HEK293 (cell line): Measurements from ENCODE around the gene PTPRK.

ENCODE experiments used
- CTCF ChIA-PET: fragments of 350-600 bp; formaldehyde crosslinking; extraction: SDS; loops from one replicate; lab custom pipeline; 2021; ENCODE audit warnings: antibody characterized with exemption; lab: Yijun Ruan, JAX
- POLR2A ChIA-PET: fragments of 300-600 bp; formaldehyde crosslinking; extraction: SDS; loops from one replicate; lab custom pipeline; 2020; ENCODE audit warnings: antibody characterized with exemption, inconsistent platforms; lab: Yijun Ruan, JAX
- H3K27ac ChIP-seq: fragments of 200-500 bp; sonication (Bioruptor generic); 2 replicates; pipeline ENCODE4 v1.5.1; 2014; ENCODE audit warnings: low read depth, low read length, control low read depth, inconsistent platforms; ENCODE audit errors: extremely low read depth
- H3K36me3 ChIP-seq, 2 experiments: fragments of 200-500 bp in 1 of 2; sonication (Bioruptor generic) in 1 of 2; 1 replicate in 1 of 2; 2 replicates in 1 of 2; pipeline ENCODE4 v1.5.1; 2014 to 2017; ENCODE audit warnings: inconsistent platforms in 2 of 2, low read length in 2 of 2; ENCODE audit not compliant: control insufficient read depth in 2 of 2, insufficient read depth in 1 of 2
- H3K4me1 ChIP-seq: fragments of 200-500 bp; sonication (Bioruptor generic); 2 replicates; pipeline ENCODE4 v1.5.1; 2014; ENCODE audit warnings: mild to moderate bottlenecking, low read length, inconsistent platforms; ENCODE audit not compliant: control insufficient read depth, insufficient read depth
- H3K4me3 ChIP-seq: 2 replicates; pipeline ENCODE4 v1.5.1; 2011; ENCODE audit warnings: low read depth, mild to moderate bottlenecking, control low read depth, low read length, moderate library complexity
- H3K9me3 ChIP-seq: fragments of 200-500 bp; sonication (Bioruptor generic); 2 replicates; pipeline ENCODE4 v1.5.1; 2014; ENCODE audit warnings: low read depth, low read length, inconsistent platforms; ENCODE audit not compliant: control insufficient read depth, insufficient read depth
- CTCF ChIP-seq: fragments of 450-650 bp; formaldehyde crosslinking; IDR thresholded peaks from 2 replicates; pipeline ENCODE4 v1.5.1; 2016; ENCODE audit warnings: missing biosample characterization, missing genetic modification characterization
- MEIS1 ChIP-seq: sonication (generic); formaldehyde crosslinking; IDR thresholded peaks from 2 replicates; pipeline ENCODE4 v1.8.1; 2022; ENCODE audit warnings: missing genetic modification reagents, mild to moderate bottlenecking, borderline replicate concordance
- PRDM1 ChIP-seq: fragments of 450-650 bp; formaldehyde crosslinking; IDR thresholded peaks from 2 replicates; pipeline ENCODE4; 2016; ENCODE audit warnings: missing biosample characterization, missing genetic modification characterization
- PRDM6 ChIP-seq: fragments of 450-650 bp; formaldehyde crosslinking; IDR thresholded peaks from 2 replicates; pipeline ENCODE4 v1.5.1; 2017; ENCODE audit warnings: missing biosample characterization, missing genetic modification characterization
- SP3 ChIP-seq: fragments of 450-650 bp; formaldehyde crosslinking; IDR thresholded peaks from 2 replicates; pipeline ENCODE4 v1.5.1; 2016; ENCODE audit warnings: missing biosample characterization, missing genetic modification characterization
- TRIM28 ChIP-seq: IDR thresholded peaks from 2 replicates; pipeline ENCODE4 v1.6.1; 2011; ENCODE audit warnings: low read length, control low read depth, borderline replicate concordance
- YY2 ChIP-seq: fragments of 450-650 bp; formaldehyde crosslinking; IDR thresholded peaks from 2 replicates; pipeline ENCODE4 v1.5.1; 2016; ENCODE audit warnings: missing biosample characterization, missing genetic modification characterization
- ZNF138 ChIP-seq: fragments of 450-650 bp; formaldehyde crosslinking; IDR thresholded peaks from 2 replicates; pipeline ENCODE4 v1.5.1; 2016; ENCODE audit warnings: missing biosample characterization, missing genetic modification characterization, borderline replicate concordance
- ZNF148 ChIP-seq: fragments of 450-650 bp; formaldehyde crosslinking; IDR thresholded peaks from 2 replicates; pipeline ENCODE4 v1.5.0; 2017; ENCODE audit warnings: missing biosample characterization, missing genetic modification characterization, borderline replicate concordance
- ZNF155 ChIP-seq: fragments of 450-650 bp; formaldehyde crosslinking; IDR thresholded peaks from 2 replicates; pipeline ENCODE4 v1.5.1; 2016; ENCODE audit warnings: missing biosample characterization, missing genetic modification characterization
- ZNF2 ChIP-seq: fragments of 450-650 bp; formaldehyde crosslinking; IDR thresholded peaks from 2 replicates; pipeline ENCODE4 v1.5.1; 2016; ENCODE audit warnings: missing biosample characterization, missing genetic modification characterization
- ZNF221 ChIP-seq: fragments of 450-650 bp; formaldehyde crosslinking; IDR thresholded peaks from 2 replicates; pipeline ENCODE4 v1.5.1; 2017; ENCODE audit warnings: missing biosample characterization, missing genetic modification characterization, borderline replicate concordance
- ZNF239 ChIP-seq: fragments of 450-650 bp; formaldehyde crosslinking; IDR thresholded peaks from 2 replicates; pipeline ENCODE4 v1.5.1; 2016; ENCODE audit warnings: missing biosample characterization, missing genetic modification characterization
- ZNF24 ChIP-seq: fragments of 450-650 bp; formaldehyde crosslinking; IDR thresholded peaks from 2 replicates; pipeline ENCODE4 v1.5.1; 2016; ENCODE audit warnings: missing biosample characterization, missing genetic modification characterization
- ZNF391 ChIP-seq: fragments of 450-650 bp; formaldehyde crosslinking; IDR thresholded peaks from 2 replicates; pipeline ENCODE4 v1.5.1; 2016; ENCODE audit warnings: low read depth, missing biosample characterization, missing genetic modification characterization, borderline replicate concordance
- ZNF394 ChIP-seq: fragments of 450-650 bp; formaldehyde crosslinking; IDR thresholded peaks from 2 replicates; pipeline ENCODE4 v1.5.1; 2016; ENCODE audit warnings: missing biosample characterization, missing genetic modification characterization, mild to moderate bottlenecking, moderate library complexity, borderline replicate concordance
- ZNF513 ChIP-seq: fragments of 450-650 bp; IDR thresholded peaks from 2 replicates; pipeline ENCODE4 v1.5.1; 2018; ENCODE audit warnings: missing biosample characterization, missing genetic modification characterization
- ZNF548 ChIP-seq: fragments of 450-650 bp; formaldehyde crosslinking; IDR thresholded peaks from 2 replicates; pipeline ENCODE4 v1.5.1; 2016; ENCODE audit warnings: missing biosample characterization, missing genetic modification characterization
- ZNF621 ChIP-seq: fragments of 450-650 bp; formaldehyde crosslinking; IDR thresholded peaks from 2 replicates; pipeline ENCODE4 v1.5.1; 2017; ENCODE audit warnings: missing biosample characterization, missing genetic modification characterization
- ZNF664 ChIP-seq: fragments of 450-650 bp; formaldehyde crosslinking; IDR thresholded peaks from 2 replicates; pipeline ENCODE4 v1.5.1; 2016; ENCODE audit warnings: missing biosample characterization, missing genetic modification characterization
- ZNF704 ChIP-seq: fragments of 450-650 bp; formaldehyde crosslinking; IDR thresholded peaks from 2 replicates; pipeline ENCODE4 v1.5.1; 2016; ENCODE audit warnings: missing biosample characterization, missing genetic modification characterization
- ZNF776 ChIP-seq: fragments of 450-650 bp; formaldehyde crosslinking; IDR thresholded peaks from 2 replicates; pipeline ENCODE4 v1.5.0; 2017; ENCODE audit warnings: missing biosample characterization, missing genetic modification characterization, borderline replicate concordance
- ZNF785 ChIP-seq: fragments of 450-650 bp; formaldehyde crosslinking; IDR thresholded peaks from 2 replicates; pipeline ENCODE4 v1.5.1; 2016; ENCODE audit warnings: missing biosample characterization, missing genetic modification characterization
- ZSCAN18 ChIP-seq: fragments of 450-650 bp; formaldehyde crosslinking; IDR thresholded peaks from 2 replicates; pipeline ENCODE4 v1.5.1; 2016; ENCODE audit warnings: missing biosample characterization, missing genetic modification characterization
- ZSCAN23 ChIP-seq: fragments of 450-650 bp; formaldehyde crosslinking; IDR thresholded peaks from 2 replicates; pipeline ENCODE4 v1.5.1; 2016; ENCODE audit warnings: missing biosample characterization, missing genetic modification characterization
- ZSCAN30 ChIP-seq: fragments of 450-650 bp; IDR thresholded peaks from 2 replicates; pipeline ENCODE4 v1.5.1; 2018; ENCODE audit warnings: missing biosample characterization, mild to moderate bottlenecking, missing genetic modification characterization, moderate library complexity
- ZXDB ChIP-seq: fragments of 450-650 bp; formaldehyde crosslinking; IDR thresholded peaks from 2 replicates; pipeline ENCODE4 v1.5.1; 2016; ENCODE audit warnings: missing biosample characterization, missing genetic modification characterization

Gene PTPRK

GRCh38 chr6:128520436-128521281 lies at the start of gene PTPRK:
Gene PTPRK, minus strand, starts transcription at chr6:128520599. Its CDS starts 241 bp downstream, at chr6:128520358.
- Histone ChIP-seq H3K4me3 (peak within 1 kb of the TSS; percentile 76), H3K36me3 (no peaks in the 10 kb centered on the region), H3K4me1 (peaks cover 26% of the 10 kb centered on the region), H3K27ac (peak within 1 kb of the TSS; percentile 91), H3K9me3 (no peaks in the 10 kb centered on the region)
- ChIA-PET CTCF (interaction anchor here (0.6 to 1.7 kb wide), 8 partner anchors 18 to 783 kb away, joined by 3 to 8 read pairs (median 3); no protein-coding TSS in a partner anchor), POLR2A (interaction anchor here (0.9 to 2.4 kb wide), 6 partner anchors 9 to 151 kb away, joined by 3 to 11 read pairs (median 4); no protein-coding TSS in a partner anchor)
- TF ChIP-seq ZNF148 (tag by site-specific recombination): no peak
- no peak for TF ChIP-seq ZNF664 (tag by site-specific recombination)
- TF ChIP-seq ZSCAN23: no peak
- no peak for TF ChIP-seq ZNF513 (tag by site-specific recombination)
- TF ChIP-seq ZNF394 (tag by site-specific recombination): 0 out of 2 replicates have a peak, but pooled peaks have one; percentile 25
- TF ChIP-seq ZNF138 (tag by site-specific recombination): 0 out of 2 replicates have a peak, but pooled peaks have one; percentile 6
- TF ChIP-seq ZNF221: no peak
- TF ChIP-seq ZNF548 (tag by site-specific recombination): no peak
- TF ChIP-seq ZNF704 (tag by site-specific recombination): 0 out of 2 replicates have a peak, but pooled peaks have one; percentile 15
- TF ChIP-seq ZSCAN18 (tag by site-specific recombination): no peak
- TF ChIP-seq PRDM1 (tag by site-specific recombination): peak; percentile 38
- TF ChIP-seq ZNF24 (tag by site-specific recombination): no peak
- no peak for TF ChIP-seq ZNF621 (tag by site-specific recombination)
- TF ChIP-seq PRDM6 (tag by site-specific recombination): no peak
- TF ChIP-seq ZXDB (tag by site-specific recombination): peak; percentile 76; the same call in 1 of the 2 replicates
- peak; percentile 9; the same call in 1 of the 2 replicates for TF ChIP-seq ZNF391 (tag by site-specific recombination)
- TF ChIP-seq ZNF155 (tag by site-specific recombination): no peak
- TF ChIP-seq CTCF (tag by site-specific recombination): no peak
- peak; percentile 81; the same call in 1 of the 2 replicates for TF ChIP-seq ZNF2 (tag by site-specific recombination)
- TF ChIP-seq ZNF239 (tag by site-specific recombination): no peak
- no peak for TF ChIP-seq YY2
- TF ChIP-seq ZSCAN30 (tag by site-specific recombination): peak; percentile 55; the same call in 1 of the 2 replicates
- TF ChIP-seq MEIS1: 0 out of 2 replicates have a peak, but pooled peaks have one; percentile 11
- TF ChIP-seq ZNF776: no peak
- peak; percentile 41; the same call in 1 of the 2 replicates for TF ChIP-seq SP3 (tag by site-specific recombination)
- no peak for TF ChIP-seq ZNF785
- 0 out of 2 replicates have a peak, but pooled peaks have one; percentile 21 for TF ChIP-seq TRIM28
